ENCODE measurements around the gene SALL3. TPM values are rescaled to one million over a fixed set of nuclear protein-coding genes. Genes with fewer than 3 reads are reported as not detected.

SALL3 gene
- total and polyA plus RNA-seq, 2 of the 8 experiments (the other 6 are each of a cell fraction or from before 2014, with no cell fraction given), result 10.5 to 46.4 TPM

DNA sequence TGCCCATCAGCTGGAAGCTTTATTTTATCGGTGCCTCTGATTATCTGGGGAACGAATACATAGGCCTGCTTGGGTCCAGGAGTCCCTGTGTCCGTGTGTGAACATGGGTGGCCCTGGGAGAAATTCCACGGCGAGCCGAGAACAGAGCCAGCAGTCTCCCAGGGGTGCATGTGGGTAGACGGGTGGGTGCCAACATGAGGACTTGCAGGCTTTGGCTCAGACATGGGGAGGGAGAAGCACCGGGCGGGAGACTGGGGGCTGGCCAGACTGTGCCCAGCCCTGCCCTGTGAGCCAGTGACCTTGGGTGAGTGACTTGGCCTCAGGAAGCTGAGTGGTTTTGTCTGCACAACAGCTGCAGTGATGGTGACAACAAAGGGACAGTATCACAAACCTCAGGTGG lies 44.2 kb upstream of the SALL3 start:
- H2BK5ac ChIP-seq (ENCODE audit: low read depth, low read length), result no peak overlapping the region
- no peak overlapping the region for H3K4ac ChIP-seq (replicated peaks; ENCODE audit: insufficient read length, low read depth, low read length)
- H3K9me3 ChIP-seq (ENCODE audit: insufficient read depth in 2 of 2, low read depth in 1 of 2, low read length in 1 of 2), result no peaks in the 10 kb centered on the region
- no peak overlapping the region for H2BK12ac ChIP-seq (ENCODE audit: low read depth, low read length)
- H3K18ac ChIP-seq (ENCODE audit: extremely low read depth, low read length), result no peak overlapping the region
- no peak overlapping the region for H4K5ac ChIP-seq (ENCODE audit: insufficient read length, low read depth, low read length)
- H4K91ac ChIP-seq (replicated peaks; ENCODE audit: insufficient read length, low read length), result no peak overlapping the region
- no peaks in the 10 kb centered on the region for H3K79me1 ChIP-seq (ENCODE audit: low read depth, low read length)
- no peak overlapping the region for H4K8ac ChIP-seq (ENCODE audit: extremely low read depth, insufficient read depth, low read length)
- no peaks in the 10 kb centered on the region for H3K27me3 ChIP-seq (replicated peaks in 1 of 4; ENCODE audit: control insufficient read depth in 3 of 4, extremely low read depth in 1 of 4, insufficient read depth in 3 of 4, low read length in 3 of 4)
- no peak overlapping the region for H3K4me2 ChIP-seq (ENCODE audit: insufficient read depth in 1 of 2, low read depth in 2 of 2, low read length in 2 of 2)
- H3K27ac ChIP-seq (ENCODE audit: low read depth, low read length), result no peak overlapping the region
- H3K36me3 ChIP-seq (ENCODE audit: control insufficient read depth in 2 of 4, insufficient read depth in 4 of 4, low read length in 3 of 4), result no peaks in the 10 kb centered on the region
- FAIRE-seq (no peak), DNase-seq (ENCODE audit: low read depth in 1 of 2, low spot score in 2 of 2) (no peak)
- CTCF ChIA-PET (ENCODE audit: partially characterized antibody), result no interaction called here
- H3K4me1 ChIP-seq (replicated peaks in 1 of 4; ENCODE audit: control insufficient read depth in 3 of 4, insufficient read depth in 4 of 4, low read length in 3 of 4), result peaks cover 0 to 2% (median 0%) of the 10 kb centered on the region in 4 experiments; a peak in 2 of 7 replicates
- H3K14ac ChIP-seq (ENCODE audit: insufficient read length), result no peak overlapping the region
- H2BK15ac ChIP-seq (ENCODE audit: low read length), result no peak overlapping the region
- no peaks in the 10 kb centered on the region for H3K79me2 ChIP-seq (ENCODE audit: control insufficient read depth in 1 of 2, insufficient read depth in 2 of 2, low read length in 2 of 2)
- H3K23me2 ChIP-seq (ENCODE audit: low read depth, low read length), result no peaks in the 10 kb centered on the region
- H2AFZ ChIP-seq (ENCODE audit: low read length), result no peak overlapping the region
- no peak overlapping the region for H3K23ac ChIP-seq (ENCODE audit: insufficient read length)
- POLR2A ChIA-PET (ENCODE audit: partially characterized antibody), result no interaction called here
- no peak overlapping the region for H3K56ac ChIP-seq (replicated peaks; ENCODE audit: insufficient read length, low read depth, low read length)
- H3K9ac ChIP-seq (replicated peaks in 1 of 4; ENCODE audit: extremely low read depth in 1 of 4, low read depth in 3 of 4, low read length in 3 of 4), result no peak overlapping the region
- H2AK5ac ChIP-seq (ENCODE audit: low read depth, low read length), result no peak overlapping the region
- no peak overlapping the region for H2BK20ac ChIP-seq (ENCODE audit: low read length)
- H2BK120ac ChIP-seq (replicated peaks; ENCODE audit: low read depth, low read length), result no peak overlapping the region
- no peak overlapping the region for H3K4me3 ChIP-seq (ENCODE audit: extremely low read depth in 1 of 4, insufficient read depth in 2 of 4, low read depth in 3 of 4, low read length in 4 of 4)
- WGBS, 2 experiments (ENCODE audit: extremely low coverage in 1 of 2, insufficient coverage in 1 of 2, insufficient read length in 1 of 2, insufficient replicate concordance in 2 of 2, low coverage in 1 of 2, low lambda C conversion rate in 2 of 2, missing lambda C conversion rate in 1 of 2), result 100% methylated on average over 9 of the region's 9 CpGs; no CpG with 5 or more reads in 1 of the 2 experiments
- no peaks in the 10 kb centered on the region for H4K20me1 ChIP-seq (replicated peaks in 1 of 2; ENCODE audit: control insufficient read depth in 1 of 2, insufficient read depth in 2 of 2, low read length in 2 of 2)
- TF ChIP-seq BACH1 (IDR thresholded peaks at IDR 0.05; ENCODE audit: low read length) (no peak), RXRA (IDR thresholded peaks at IDR 0.05; ENCODE audit: insufficient read depth, low read depth, low read length) (no peak), TBP (IDR thresholded peaks at IDR 0.05; ENCODE audit: low read depth, low read length) (no peak), KDM1A (IDR thresholded peaks at IDR 0.05; ENCODE audit: borderline replicate concordance, low read length) (no peak), BRCA1 (IDR thresholded peaks at IDR 0.05; ENCODE audit: low read depth, low read length) (no peak), SIX5 (IDR thresholded peaks at IDR 0.05; ENCODE audit: low read depth, low read length) (no peak), EP300 (IDR thresholded peaks at IDR 0.05; ENCODE audit: borderline replicate concordance in 1 of 2, low read depth in 2 of 2, low read length in 2 of 2) (no peak), KDM5A (IDR thresholded peaks at IDR 0.05; ENCODE audit: low read length) (no peak), EGR1 (IDR thresholded peaks at IDR 0.05; ENCODE audit: borderline replicate concordance, low read depth, low read length) (no peak), KDM4A (IDR thresholded peaks at IDR 0.05; ENCODE audit: low read depth, low read length, severe bottlenecking) (no peak), EZH2 (IDR thresholded peaks at IDR 0.05; ENCODE audit: low read depth, low read length, severe bottlenecking) (no peak), NANOG (IDR thresholded peaks at IDR 0.05; ENCODE audit: insufficient read depth, low read depth, low read length, poor library complexity, severe bottlenecking) (no peak)
- TF ChIP-seq, protein P1, sequence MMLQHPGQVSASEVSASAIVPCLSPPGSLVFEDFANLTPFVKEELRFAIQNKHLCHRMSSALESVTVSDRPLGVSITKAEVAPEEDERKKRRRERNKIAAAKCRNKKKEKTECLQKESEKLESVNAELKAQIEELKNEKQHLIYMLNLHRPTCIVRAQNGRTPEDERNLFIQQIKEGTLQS (IDR thresholded peaks at IDR 0.05; ENCODE audit: insufficient read depth, low read depth, low read length), result no peak
- TF ChIP-seq, protein P2, sequence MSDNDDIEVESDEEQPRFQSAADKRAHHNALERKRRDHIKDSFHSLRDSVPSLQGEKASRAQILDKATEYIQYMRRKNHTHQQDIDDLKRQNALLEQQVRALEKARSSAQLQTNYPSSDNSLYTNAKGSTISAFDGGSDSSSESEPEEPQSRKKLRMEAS (IDR thresholded peaks at IDR 0.05), result no peak

Data from H1 (cell line).